ENCODE measurements around the gene TCF7L1. TPM values are rescaled to one million over a fixed set of nuclear protein-coding genes. Genes with fewer than 3 reads are reported as not detected.

Gene TCF7L1
- total RNA-seq, 2 donors from 2014 or later: 8.3 to 8.8 TPM

DNA sequence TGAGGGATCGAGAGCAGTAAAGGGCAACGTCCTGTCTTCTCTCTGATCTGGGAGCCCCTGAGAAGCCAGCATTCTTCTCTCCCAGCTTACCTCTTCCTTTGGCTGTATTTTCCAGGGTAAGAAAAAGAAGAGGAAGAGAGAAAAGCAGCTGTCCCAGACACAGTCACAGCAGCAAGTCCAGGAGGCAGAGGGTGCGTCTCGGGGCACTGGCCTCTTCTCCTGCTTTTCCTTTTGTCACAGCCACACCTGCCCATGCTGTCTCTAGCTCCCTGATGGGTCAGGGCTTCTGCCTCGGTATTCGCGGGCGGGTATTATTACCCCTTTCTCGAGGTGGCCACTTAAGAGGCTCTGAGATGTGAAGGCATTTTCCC lies 174.3 kb downstream of the TCF7L1 start:
- Histone ChIP-seq H3K4me3 (no peak overlapping the region), H3K27ac (no peak overlapping the region), H3K27me3 (replicated peaks; ENCODE audit: insufficient read depth) (no peaks in the 10 kb centered on the region), H3K36me3 (peaks cover 25% of the 10 kb centered on the region), H3K9me3 (no peaks in the 10 kb centered on the region), H3K4me1 (ENCODE audit: control insufficient read depth in 1 of 2, low read depth in 2 of 2) (peaks cover 9 to 22% of the 10 kb centered on the region in 2 donors)
- TF ChIP-seq, protein P1, sequence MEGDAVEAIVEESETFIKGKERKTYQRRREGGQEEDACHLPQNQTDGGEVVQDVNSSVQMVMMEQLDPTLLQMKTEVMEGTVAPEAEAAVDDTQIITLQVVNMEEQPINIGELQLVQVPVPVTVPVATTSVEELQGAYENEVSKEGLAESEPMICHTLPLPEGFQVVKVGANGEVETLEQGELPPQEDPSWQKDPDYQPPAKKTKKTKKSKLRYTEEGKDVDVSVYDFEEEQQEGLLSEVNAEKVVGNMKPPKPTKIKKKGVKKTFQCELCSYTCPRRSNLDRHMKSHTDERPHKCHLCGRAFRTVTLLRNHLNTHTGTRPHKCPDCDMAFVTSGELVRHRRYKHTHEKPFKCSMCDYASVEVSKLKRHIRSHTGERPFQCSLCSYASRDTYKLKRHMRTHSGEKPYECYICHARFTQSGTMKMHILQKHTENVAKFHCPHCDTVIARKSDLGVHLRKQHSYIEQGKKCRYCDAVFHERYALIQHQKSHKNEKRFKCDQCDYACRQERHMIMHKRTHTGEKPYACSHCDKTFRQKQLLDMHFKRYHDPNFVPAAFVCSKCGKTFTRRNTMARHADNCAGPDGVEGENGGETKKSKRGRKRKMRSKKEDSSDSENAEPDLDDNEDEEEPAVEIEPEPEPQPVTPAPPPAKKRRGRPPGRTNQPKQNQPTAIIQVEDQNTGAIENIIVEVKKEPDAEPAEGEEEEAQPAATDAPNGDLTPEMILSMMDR (IDR thresholded peaks at IDR 0.05): no peak
- ATAC-seq (ENCODE audit: insufficient number of reproducible peaks, low FRiP score, low read depth): no peak
- DNase-seq (ENCODE audit: low spot score): no peak

DNA sequence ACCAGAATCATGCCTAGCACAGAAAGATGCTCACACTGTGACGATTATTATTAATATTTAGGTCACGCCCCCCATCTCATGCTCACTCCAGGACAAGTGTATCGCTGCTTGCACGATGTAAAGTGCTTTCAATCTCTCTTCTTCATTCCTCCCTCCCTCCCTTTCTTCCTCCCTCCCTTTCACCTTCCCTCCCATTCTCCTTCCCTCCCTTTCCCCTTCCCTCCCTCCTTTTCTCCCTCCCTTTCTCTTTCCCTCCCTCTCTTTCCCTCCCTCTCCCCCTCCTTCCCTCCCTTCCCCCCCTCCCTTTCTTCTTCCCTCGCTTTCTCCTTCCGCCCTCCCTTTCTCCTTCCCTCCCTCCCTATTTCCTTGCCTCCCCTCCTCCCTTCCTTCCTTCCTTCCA lies 175.0 kb downstream of the TCF7L1 start:
- peak overlapping the region in 1 of 2 donors; percentile 23 for H3K27ac ChIP-seq

DNA sequence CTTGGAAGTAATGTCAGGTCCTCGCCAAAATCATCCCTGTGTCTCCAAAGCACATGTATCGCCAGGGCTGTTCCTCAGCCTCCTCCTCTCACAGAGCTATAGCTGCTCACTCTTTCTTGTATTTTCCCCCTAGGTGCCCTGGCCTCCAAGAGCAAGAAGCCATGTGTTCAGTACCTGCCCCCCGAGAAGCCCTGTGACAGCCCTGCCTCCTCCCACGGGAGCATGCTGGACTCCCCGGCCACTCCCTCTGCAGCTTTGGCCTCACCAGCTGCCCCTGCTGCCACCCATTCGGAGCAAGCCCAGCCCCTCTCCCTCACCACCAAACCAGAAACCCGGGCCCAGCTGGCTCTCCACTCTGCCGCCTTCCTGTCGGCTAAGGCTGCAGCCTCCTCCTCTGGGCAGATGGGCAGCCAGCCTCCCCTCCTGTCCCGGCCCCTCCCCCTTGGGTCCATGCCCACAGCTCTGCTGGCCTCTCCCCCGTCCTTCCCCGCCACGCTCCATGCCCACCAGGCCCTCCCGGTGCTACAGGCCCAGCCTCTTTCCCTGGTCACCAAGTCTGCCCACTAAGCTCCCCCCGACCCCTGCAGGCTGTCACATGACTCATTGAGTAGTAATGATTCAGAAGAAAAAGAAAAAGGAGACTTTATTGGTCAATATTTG lies 175.8 kb downstream of the TCF7L1 start:
- ATAC-seq (ENCODE audit: insufficient number of reproducible peaks, low FRiP score, low read depth) (no peak), DNase-seq (ENCODE audit: low spot score) (peak; percentile 53)
- Histone ChIP-seq H3K9me3 (no peaks in the 10 kb centered on the region), H3K4me3 (peak overlapping the region; percentile 26), H3K27me3 (replicated peaks; ENCODE audit: insufficient read depth) (no peaks in the 10 kb centered on the region), H3K27ac (peak overlapping the region; percentile 23 to 60), H3K36me3 (peaks cover 22% of the 10 kb centered on the region), H3K4me1 (ENCODE audit: control insufficient read depth in 1 of 2, low read depth in 2 of 2) (peaks cover 9 to 25% of the 10 kb centered on the region in 2 donors)
- TF ChIP-seq, protein P1 (IDR thresholded peaks at IDR 0.05): no peak

More for the DNA sequence above, 175.0 kb downstream of the TCF7L1 start:
- peaks cover 9 to 25% of the 10 kb centered on the region in 2 donors for H3K4me1 ChIP-seq (ENCODE audit: control insufficient read depth in 1 of 2, low read depth in 2 of 2)
- ATAC-seq (ENCODE audit: insufficient number of reproducible peaks, low FRiP score, low read depth): no peak
- no peaks in the 10 kb centered on the region for H3K9me3 ChIP-seq
- TF ChIP-seq, protein P1 (IDR thresholded peaks at IDR 0.05): no peak
- DNase-seq (ENCODE audit: low spot score): no peak
- no peaks in the 10 kb centered on the region for H3K27me3 ChIP-seq (replicated peaks; ENCODE audit: insufficient read depth)
- H3K36me3 ChIP-seq: peaks cover 24% of the 10 kb centered on the region
- no peak overlapping the region for H3K4me3 ChIP-seq

DNA sequence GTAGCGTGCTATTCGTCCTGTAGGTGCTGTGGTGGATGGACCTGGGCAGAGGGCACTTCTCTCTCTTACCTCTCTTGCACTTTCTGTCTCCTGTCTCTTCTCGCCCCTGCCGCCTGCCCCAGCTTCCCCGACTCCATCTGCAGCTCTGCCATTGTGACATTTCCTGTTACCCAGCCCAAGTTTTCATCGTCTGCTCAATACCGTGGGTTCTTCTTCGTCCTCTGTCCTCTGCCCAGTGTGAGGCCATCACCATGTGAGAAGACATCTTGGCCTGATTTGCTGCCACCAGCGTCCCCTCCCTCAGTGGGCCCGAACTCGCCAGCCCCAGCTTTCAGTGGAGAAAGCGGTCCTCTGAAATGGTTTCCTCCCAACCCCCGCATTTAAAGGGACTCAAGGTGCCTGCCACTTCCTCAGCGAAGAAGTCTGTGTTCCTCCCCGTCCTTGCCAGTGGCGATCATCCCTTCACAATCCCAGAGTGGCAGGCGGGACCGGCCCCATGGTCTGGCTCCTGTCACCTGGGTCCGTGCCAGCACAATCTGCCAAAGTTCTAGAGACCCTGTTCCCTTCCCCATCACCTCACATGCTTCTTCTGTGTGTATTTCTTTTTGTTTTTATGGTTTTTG lies 176.6 kb downstream of the TCF7L1 start:
- H3K27me3 ChIP-seq (replicated peaks; ENCODE audit: insufficient read depth): no peaks in the 10 kb centered on the region
- no peaks in the 10 kb centered on the region for H3K9me3 ChIP-seq
- peak overlapping the region; percentile 26 for H3K4me3 ChIP-seq
- no peak for DNase-seq (ENCODE audit: low spot score)
- H3K4me1 ChIP-seq (ENCODE audit: control insufficient read depth in 1 of 2, low read depth in 2 of 2): peaks cover 9 to 25% of the 10 kb centered on the region in 2 donors
- TF ChIP-seq, protein P1 (IDR thresholded peaks at IDR 0.05): no peak
- peak overlapping the region in 1 of 2 donors; percentile 60 for H3K27ac ChIP-seq
- ATAC-seq (ENCODE audit: insufficient number of reproducible peaks, low FRiP score, low read depth): no peak
- peaks cover 16% of the 10 kb centered on the region for H3K36me3 ChIP-seq

DNA sequence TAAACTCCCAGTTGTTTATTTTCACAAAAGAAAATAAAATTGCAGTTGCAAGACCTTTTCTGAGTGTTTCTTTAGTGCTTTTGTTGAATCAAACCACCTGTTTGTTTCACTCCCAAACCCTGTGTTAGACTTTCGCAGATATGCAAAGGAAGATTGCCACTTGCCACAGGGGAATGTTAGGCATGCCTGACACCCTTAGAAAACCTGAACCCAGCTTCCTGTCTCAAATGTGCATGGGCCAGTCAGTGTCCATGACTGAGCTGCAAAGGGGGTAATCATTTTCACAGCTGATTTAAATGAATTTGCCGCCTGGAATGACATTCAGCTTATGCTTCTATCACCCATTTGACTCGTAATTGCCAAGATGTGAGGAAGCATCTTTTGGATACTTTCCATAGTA lies 177.1 kb downstream of the TCF7L1 start:
- TF ChIP-seq, protein P1 (IDR thresholded peaks at IDR 0.05): no peak
- Histone ChIP-seq H3K36me3 (peaks cover 14% of the 10 kb centered on the region), H3K27ac (no peak overlapping the region)

More for the DNA sequence above, 177.1 kb downstream of the TCF7L1 start:
- no peaks in the 10 kb centered on the region for H3K9me3 ChIP-seq
- DNase-seq (ENCODE audit: low spot score) (no peak), ATAC-seq (ENCODE audit: insufficient number of reproducible peaks, low FRiP score, low read depth) (no peak)
- H3K4me3 ChIP-seq: no peak overlapping the region
- H3K27me3 ChIP-seq (replicated peaks; ENCODE audit: insufficient read depth): no peaks in the 10 kb centered on the region
- H3K4me1 ChIP-seq (ENCODE audit: control insufficient read depth in 1 of 2, low read depth in 2 of 2): peaks cover 9 to 25% of the 10 kb centered on the region in 2 donors
